ENCODE measurements around the gene PAK1. TPM values are rescaled to one million over a fixed set of nuclear protein-coding genes. Genes with fewer than 3 reads are reported as not detected.

The PAK1 gene
- total RNA-seq, 2 donors from 2014 or later, result 14.5 to 65.6 TPM

GRCh38 chr11:77377734-77378133 lies 96.2 kb downstream of the PAK1 start:
- Histone ChIP-seq H3K9me3 (no peaks in the 10 kb centered on the region), H3K27ac (no peak overlapping the region), H3K4me3 (no peak overlapping the region), H3K4me1 (no peaks in the 10 kb centered on the region), H3K27me3 (no peaks in the 10 kb centered on the region), H3K36me3 (replicated peaks in 1 of 2; ENCODE audit: insufficient read depth in 1 of 2, low read depth in 2 of 2) (peaks cover 0 to 1% of the 10 kb centered on the region in 2 donors)
- WGBS, 2 donors, result 75 to 87% methylated on average over 2 of the region's 2 CpGs
- DNase-seq, result no peak
- no peak for ATAC-seq
- intact Hi-C loops (cut with DNase I), result no loop called here
- TF ChIP-seq POLR2A (IDR thresholded peaks at IDR 0.05) (no peak), CTCF (IDR thresholded peaks at IDR 0.05) (no peak)

- Histone ChIP-seq H3K36me3 (replicated peaks in 1 of 2; ENCODE audit: insufficient read depth in 1 of 2, low read depth in 2 of 2) (peaks cover 0 to 1% of the 10 kb centered on the region in 2 donors), H3K4me3 (no peak overlapping the region), H3K27ac (no peak overlapping the region), H3K9me3 (no peaks in the 10 kb centered on the region), H3K27me3 (no peaks in the 10 kb centered on the region), H3K4me1 (no peaks in the 10 kb centered on the region)
- intact Hi-C loops (cut with DNase I), result no loop called here
- TF ChIP-seq POLR2A (IDR thresholded peaks at IDR 0.05), result no peak
- no peak for TF ChIP-seq CTCF (IDR thresholded peaks at IDR 0.05)
- 87 to 94% methylated on average over 2 of the region's 2 CpGs for WGBS, 2 donors
- ATAC-seq (no peak), DNase-seq (no peak)
Measured at GRCh38 chr11:77375107-77375506, 98.8 kb downstream of the PAK1 start.

GRCh38 chr11:77374611-77375031 lies 99.3 kb downstream of the PAK1 start:
- no peak for ATAC-seq
- Histone ChIP-seq H3K9me3 (no peaks in the 10 kb centered on the region), H3K4me3 (no peak overlapping the region), H3K27me3 (no peaks in the 10 kb centered on the region), H3K36me3 (replicated peaks in 1 of 2; ENCODE audit: insufficient read depth in 1 of 2, low read depth in 2 of 2) (peaks cover 0 to 1% of the 10 kb centered on the region in 2 donors), H3K4me1 (no peaks in the 10 kb centered on the region), H3K27ac (no peak overlapping the region)
- DNase-seq, result no peak
- TF ChIP-seq CTCF (IDR thresholded peaks at IDR 0.05) (no peak), POLR2A (IDR thresholded peaks at IDR 0.05) (no peak)
- WGBS, 2 donors, result 84 to 91% methylated on average over 3 of the region's 3 CpGs
- intact Hi-C loops (cut with DNase I), result no loop called here

- WGBS, 2 donors, result 87 to 94% methylated on average over 1 of the region's 1 CpG
- H3K36me3 ChIP-seq (replicated peaks in 1 of 2; ENCODE audit: insufficient read depth in 1 of 2, low read depth in 2 of 2), result peaks cover 0 to 1% of the 10 kb centered on the region in 2 donors
Measured at GRCh38 chr11:77374108-77374507, 99.8 kb downstream of the PAK1 start.

More at GRCh38 chr11:77374108-77374507, 99.8 kb downstream of the PAK1 start:
- intact Hi-C loops (cut with DNase I), result no loop called here
- DNase-seq, result no peak
- ATAC-seq, result no peak
- TF ChIP-seq CTCF (IDR thresholded peaks at IDR 0.05), result no peak
- no peak for TF ChIP-seq POLR2A (IDR thresholded peaks at IDR 0.05)
- Histone ChIP-seq H3K4me3 (no peak overlapping the region), H3K9me3 (no peaks in the 10 kb centered on the region), H3K27me3 (no peaks in the 10 kb centered on the region), H3K27ac (no peak overlapping the region), H3K4me1 (no peaks in the 10 kb centered on the region)
